Epidermal melanocyte (primary cell): ENCODE results near the gene MTARC2.

Source experiments
- DNase-seq: peaks from one replicate; pipeline ENCODE4 v3.0.0; 2011; ENCODE audit warnings: low spot score; ENCODE audit not compliant: insufficient read length

Gene MTARC2

GRCh38 chr1:220768126-220768601 lies 20.0 kb downstream of the MTARC2 start:
- DNase-seq = no peak

- DNase-seq = no peak
Measured at GRCh38 chr1:220769205-220769604, 21.1 kb downstream of the MTARC2 start.

- no peak for DNase-seq
Measured at GRCh38 chr1:220770245-220770913, 22.3 kb downstream of the MTARC2 start.

GRCh38 chr1:220772846-220773245 lies 24.7 kb downstream of the MTARC2 start:
- DNase-seq = no peak

- peak; percentile 30 for DNase-seq
Measured at GRCh38 chr1:220775240-220775853, 27.2 kb downstream of the MTARC2 start.

- no peak for DNase-seq
Measured at GRCh38 chr1:220776254-220776653, 28.1 kb downstream of the MTARC2 start.

- peak; percentile 90 for DNase-seq
Measured at GRCh38 chr1:220776720-220777326, 28.7 kb downstream of the MTARC2 start.

- no peak for DNase-seq
Measured at GRCh38 chr1:220783453-220783852, 35.3 kb downstream of the MTARC2 start.

- no peak for DNase-seq
Measured at GRCh38 chr1:220784751-220785150, 36.6 kb downstream of the MTARC2 start.

GRCh38 chr1:220785166-220786056 lies 37.3 kb downstream of the MTARC2 start:
- no peak for DNase-seq

GRCh38 chr1:220786057-220786336 lies 37.9 kb downstream of the MTARC2 start:
- no peak for DNase-seq

GRCh38 chr1:220786337-220787068 lies 38.4 kb downstream of the MTARC2 start, which contains the start of gene MTARC1:
TSS of gene MTARC1 (plus strand) at chr1:220786913. CDS start at chr1:220786945, 32 bp downstream.
- no peak for DNase-seq

GRCh38 chr1:220787069-220787619 lies 39.0 kb downstream of the MTARC2 start:
- DNase-seq = no peak

- DNase-seq = no peak
Measured at GRCh38 chr1:220788900-220789299, 40.8 kb downstream of the MTARC2 start.

GRCh38 chr1:220789532-220790147 lies 41.5 kb downstream of the MTARC2 start:
- DNase-seq = no peak

GRCh38 chr1:220791285-220791684 lies 43.2 kb downstream of the MTARC2 start:
- DNase-seq = no peak

GRCh38 chr1:220791956-220792355 lies 43.8 kb downstream of the MTARC2 start:
- no peak for DNase-seq

GRCh38 chr1:220796530-220796929 lies 48.4 kb downstream of the MTARC2 start:
- no peak for DNase-seq

GRCh38 chr1:220797044-220797443 lies 48.9 kb downstream of the MTARC2 start:
- no peak for DNase-seq

- no peak for DNase-seq
Measured at GRCh38 chr1:220797553-220797952, 49.4 kb downstream of the MTARC2 start.
